Activated naive CD4-positive, alpha-beta T cell treated with anti-CD3 and anti-CD28 coated beads, Interleukin-2, amount 10 ng/mL, durations not matched to agents 7 days and 5 days (primary cell): ENCODE measurements around the gene GP9.
"Not testable (repeated sequence)": the region's sequence is repeated elsewhere in the genome, so short reads cannot be mapped to it uniquely, and the experiment has no call there.

Experiments used
- CTCF ChIA-PET: fragments of 350-600 bp; sonication (Branson Sonifier 250); formaldehyde crosslinking; loops from one replicate; lab custom pipeline; 2021; ENCODE audit warnings: antibody characterized with exemption; lab: Charles Lee
- DNase-seq: peaks from one replicate; pipeline ENCODE4 v3.0.0-alpha.2; 2020
- H3K27ac Mint-ChIP-seq: one replicate; pipeline ENCODE4 v1.8.0; 2021; ENCODE audit warnings: mild to moderate bottlenecking, moderate library complexity, mixed read lengths
- H3K27me3 Mint-ChIP-seq: one replicate; pipeline ENCODE4 v1.8.0; 2021; ENCODE audit warnings: mild to moderate bottlenecking, mixed read lengths
- H3K36me3 Mint-ChIP-seq: one replicate; pipeline ENCODE4 v1.8.0; 2021; ENCODE audit warnings: mixed read lengths
- H3K4me1 Mint-ChIP-seq: one replicate; pipeline ENCODE4 v1.8.0; 2021; ENCODE audit warnings: mixed read lengths
- H3K4me3 Mint-ChIP-seq: one replicate; pipeline ENCODE4 v1.8.0; 2021; ENCODE audit warnings: mild to moderate bottlenecking, moderate library complexity, mixed read lengths
- H3K9me3 Mint-ChIP-seq: one replicate; pipeline ENCODE4 v1.8.0; 2021; ENCODE audit warnings: mixed read lengths

Gene GP9

DNA sequence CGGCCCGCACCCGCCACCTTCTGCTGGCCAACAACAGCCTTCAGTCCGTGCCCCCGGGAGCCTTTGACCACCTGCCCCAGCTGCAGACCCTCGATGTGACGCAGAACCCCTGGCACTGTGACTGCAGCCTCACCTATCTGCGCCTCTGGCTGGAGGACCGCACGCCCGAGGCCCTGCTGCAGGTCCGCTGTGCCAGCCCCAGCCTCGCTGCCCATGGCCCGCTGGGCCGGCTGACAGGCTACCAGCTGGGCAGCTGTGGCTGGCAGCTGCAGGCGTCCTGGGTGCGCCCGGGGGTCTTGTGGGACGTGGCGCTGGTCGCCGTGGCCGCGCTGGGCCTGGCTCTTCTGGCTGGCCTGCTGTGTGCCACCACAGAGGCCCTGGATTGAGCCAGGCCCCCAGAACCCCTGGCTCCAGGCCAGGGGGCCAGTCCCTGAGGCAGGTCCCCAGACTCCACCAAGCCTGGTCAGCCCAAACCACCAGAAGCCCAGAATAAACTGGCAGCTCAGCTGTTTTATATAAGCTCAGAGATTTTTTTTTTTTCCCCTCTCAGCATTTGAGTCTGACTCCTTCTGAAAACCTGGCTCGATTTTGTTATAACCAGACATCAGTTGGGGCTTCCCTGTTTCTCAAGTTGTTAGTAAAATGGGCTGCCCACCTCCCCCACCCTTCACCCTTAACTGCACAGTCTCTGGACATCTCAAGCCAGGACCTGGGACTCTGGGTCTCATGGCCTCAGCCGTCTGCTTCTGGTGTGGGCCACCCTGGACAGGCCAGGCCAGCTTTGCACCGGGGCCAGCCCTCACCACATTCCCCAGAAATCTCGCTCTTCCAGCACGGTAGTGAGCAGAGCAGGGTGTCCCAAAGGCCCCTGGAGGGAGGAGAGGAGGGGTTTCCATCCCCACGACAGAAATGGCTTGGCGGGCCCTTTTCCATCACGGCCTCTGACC lies 1.6 kb downstream of the GP9 start:
- Mint-ChIP-seq H3K36me3 (no peaks in the 10 kb centered on the region), H3K4me3 (no peak overlapping the region), H3K4me1 (peaks cover 2% of the 10 kb centered on the region), H3K9me3 (no peaks in the 10 kb centered on the region), H3K27ac (no peak overlapping the region), H3K27me3 (peaks cover 19% of the 10 kb centered on the region)
- DNase-seq: no peak
- CTCF ChIA-PET: interaction anchor here (1.6 kb wide), 1 partner anchor 9 kb away, joined by 5 read pairs; no protein-coding TSS in a partner anchor

DNA sequence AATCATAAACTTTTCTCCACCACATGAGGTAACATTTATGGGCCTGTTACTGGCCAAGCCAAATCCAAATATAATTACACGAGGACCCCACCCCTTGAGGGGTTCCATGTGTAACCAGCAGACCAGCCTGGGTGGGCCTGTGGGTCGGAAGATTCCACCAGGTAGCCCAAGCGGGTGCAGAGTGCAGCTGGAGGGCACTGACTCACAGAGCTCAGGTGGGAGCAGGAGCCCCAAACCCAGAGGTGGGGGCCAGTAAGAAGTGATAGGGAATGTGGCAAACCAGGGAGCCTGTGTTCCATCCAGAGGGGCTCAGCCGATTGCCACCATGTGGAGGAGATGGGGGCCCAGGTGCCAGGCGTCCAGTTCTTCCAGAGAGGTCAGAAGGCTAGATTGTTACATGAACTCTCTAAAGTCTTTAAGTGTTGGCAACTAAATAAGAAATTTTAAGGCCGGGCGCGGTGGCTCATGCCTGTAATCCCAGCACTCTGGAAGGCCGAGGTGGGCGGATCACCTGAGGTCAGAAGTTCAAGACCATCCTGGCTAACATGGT lies 2.6 kb downstream of the GP9 start:
- Mint-ChIP-seq H3K36me3 (no peaks in the 10 kb centered on the region), H3K27ac (no peak overlapping the region), H3K4me3 (no peak overlapping the region), H3K4me1 (peaks cover 7% of the 10 kb centered on the region), H3K27me3 (peaks cover 14% of the 10 kb centered on the region), H3K9me3 (peaks cover 5% of the 10 kb centered on the region)
- DNase-seq: no peak
- CTCF ChIA-PET: interaction anchor here (1.6 kb wide), 1 partner anchor 10 kb away, joined by 5 read pairs; no protein-coding TSS in a partner anchor

DNA sequence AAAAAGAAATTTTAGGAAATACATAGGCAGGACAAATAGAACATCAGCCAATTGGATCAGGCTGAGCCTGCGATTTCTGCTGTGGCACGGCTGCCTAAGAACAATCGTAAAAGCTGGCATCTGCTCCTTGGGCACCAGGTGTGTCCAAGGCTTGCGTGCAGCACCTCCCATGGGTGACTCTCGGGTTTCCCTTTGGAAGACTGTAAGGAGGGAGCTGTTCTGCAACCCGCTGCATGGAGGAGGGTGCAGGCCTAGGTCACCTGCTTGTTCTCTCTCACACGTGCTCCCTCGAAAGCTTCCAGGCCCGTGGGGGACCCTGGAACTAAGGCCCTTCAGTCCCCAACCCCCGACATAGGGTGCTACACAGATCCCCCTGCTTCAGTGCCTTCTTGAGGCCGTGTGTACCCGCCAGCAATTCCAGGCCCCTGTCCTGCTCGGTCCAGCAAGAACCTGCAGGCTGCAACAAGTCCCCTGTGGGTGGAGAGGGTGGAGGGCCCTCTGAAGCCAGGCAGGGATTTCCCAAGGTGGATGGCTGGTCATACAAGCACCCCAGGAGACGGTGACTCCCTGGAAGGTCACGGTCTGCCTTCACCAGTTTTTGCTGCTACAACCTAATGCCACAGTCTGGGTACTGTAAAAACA lies 3.4 kb downstream of the GP9 start:
- H3K4me1 Mint-ChIP-seq: peaks cover 9% of the 10 kb centered on the region
- no peaks in the 10 kb centered on the region for H3K36me3 Mint-ChIP-seq
- H3K9me3 Mint-ChIP-seq: peaks cover 5% of the 10 kb centered on the region
- no peak overlapping the region for H3K27ac Mint-ChIP-seq
- H3K27me3 Mint-ChIP-seq: peaks cover 12% of the 10 kb centered on the region
- DNase-seq: no peak
- no peak overlapping the region for H3K4me3 Mint-ChIP-seq
- CTCF ChIA-PET: interaction anchor here (1.6 kb wide), 1 partner anchor 10 kb away, joined by 5 read pairs; no protein-coding TSS in a partner anchor

DNA sequence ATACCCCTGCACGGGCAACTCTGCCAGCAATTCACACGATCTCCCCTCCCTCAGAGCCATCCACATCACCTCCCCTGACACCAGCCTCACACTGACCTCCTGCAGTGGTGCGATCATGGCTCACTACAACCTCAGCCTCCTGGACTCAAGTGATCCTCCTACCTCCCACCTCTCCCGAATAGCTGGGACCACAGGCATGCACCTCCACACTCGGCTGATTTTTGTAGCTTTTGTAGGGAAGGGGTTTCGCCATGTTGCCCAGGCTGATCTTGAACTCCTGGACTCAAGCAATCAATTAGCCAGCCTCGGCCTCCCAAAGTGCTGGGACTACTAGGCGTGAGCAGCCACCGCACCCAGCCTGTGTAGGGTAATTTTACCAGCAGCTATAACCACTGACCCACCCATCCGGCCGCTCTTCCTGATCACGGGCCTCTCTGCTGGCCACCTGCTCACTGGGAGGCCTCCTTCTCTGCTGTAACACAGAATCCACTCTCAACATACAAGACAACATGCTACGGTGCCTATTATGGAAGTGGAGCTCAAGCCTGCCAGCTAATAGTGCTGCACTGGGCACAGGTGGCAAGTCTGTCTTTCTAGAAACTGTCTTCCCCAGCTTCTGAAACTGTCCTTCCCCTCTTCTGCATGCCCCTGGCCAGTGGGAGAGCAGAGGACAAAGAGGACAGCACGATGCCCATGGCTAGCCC lies 4.6 kb downstream of the GP9 start:
- CTCF ChIA-PET: interaction anchor here (0.5 to 1.7 kb wide), 4 partner anchors 9 to 95 kb away, joined by 3 to 7 read pairs (median 3); no protein-coding TSS in a partner anchor
- H3K27ac Mint-ChIP-seq: no peak overlapping the region
- H3K4me3 Mint-ChIP-seq: no peak overlapping the region
- DNase-seq: no peak
- peaks cover 17% of the 10 kb centered on the region for H3K4me1 Mint-ChIP-seq
- peaks cover 20% of the 10 kb centered on the region for H3K27me3 Mint-ChIP-seq
- no peaks in the 10 kb centered on the region for H3K36me3 Mint-ChIP-seq
- peaks cover 14% of the 10 kb centered on the region for H3K9me3 Mint-ChIP-seq

DNA sequence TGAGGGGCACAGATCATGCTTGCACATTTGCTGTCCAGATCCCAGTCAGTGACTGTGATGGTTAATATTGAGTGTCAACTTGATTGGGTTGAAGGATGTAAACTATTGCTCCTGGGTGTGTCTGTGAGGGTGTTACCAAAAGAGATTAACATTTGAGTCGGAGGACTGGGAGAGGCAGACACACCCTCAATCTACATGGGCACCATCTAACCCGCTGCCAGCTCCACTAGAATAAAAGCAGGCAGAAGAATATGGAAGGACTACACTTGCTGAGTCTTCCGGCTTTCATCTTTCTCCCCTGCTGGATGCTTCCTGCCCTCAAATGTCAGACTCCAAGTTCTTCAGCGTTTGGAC lies 5.1 kb downstream of the GP9 start:
- H3K9me3 Mint-ChIP-seq: peaks cover 14% of the 10 kb centered on the region
- DNase-seq: no peak

DNA sequence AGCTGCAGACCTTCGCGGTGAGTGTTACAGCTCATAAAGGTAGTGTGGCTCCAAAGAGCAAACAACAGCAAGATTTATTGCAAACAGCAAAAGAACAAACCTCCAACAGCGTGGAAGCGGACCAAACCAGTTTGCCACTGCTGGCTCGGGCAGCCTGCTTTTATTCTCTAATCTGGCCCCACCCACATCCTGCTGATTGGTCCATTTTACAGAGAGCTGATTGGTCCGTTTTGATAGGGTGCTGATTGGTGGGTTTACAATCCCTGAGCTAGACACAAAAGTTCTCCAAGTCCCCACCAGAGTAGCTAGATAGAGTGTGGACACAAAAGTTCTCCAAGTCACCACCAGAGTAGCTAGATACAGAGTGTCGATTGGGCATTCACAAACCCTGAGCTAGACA lies 7.1 kb downstream of the GP9 start:
- peaks cover 17% of the 10 kb centered on the region for H3K4me1 Mint-ChIP-seq
- DNase-seq: peak; percentile 41
- H3K27ac Mint-ChIP-seq: peak overlapping the region; percentile 28
- not testable (repeated sequence) for H3K36me3 Mint-ChIP-seq
- CTCF ChIA-PET: interaction anchor here (1.2 to 3.3 kb wide), 6 partner anchors 15 to 249 kb away, joined by 3 to 28 read pairs (median 6); partner anchors contain the start of gene RAB43
- H3K9me3 Mint-ChIP-seq: peaks cover 14% of the 10 kb centered on the region
- peaks cover 22% of the 10 kb centered on the region for H3K27me3 Mint-ChIP-seq
- peak overlapping the region; percentile 54 for H3K4me3 Mint-ChIP-seq

More for the DNA sequence above, 5.1 kb downstream of the GP9 start:
- Mint-ChIP-seq H3K27me3 (peaks cover 19% of the 10 kb centered on the region), H3K36me3 (no peaks in the 10 kb centered on the region), H3K4me1 (peaks cover 17% of the 10 kb centered on the region), H3K27ac (no peak overlapping the region), H3K4me3 (no peak overlapping the region)
- CTCF ChIA-PET: interaction anchor here (0.5 to 1.7 kb wide), 4 partner anchors 9 to 96 kb away, joined by 3 to 7 read pairs (median 3); no protein-coding TSS in a partner anchor

DNA sequence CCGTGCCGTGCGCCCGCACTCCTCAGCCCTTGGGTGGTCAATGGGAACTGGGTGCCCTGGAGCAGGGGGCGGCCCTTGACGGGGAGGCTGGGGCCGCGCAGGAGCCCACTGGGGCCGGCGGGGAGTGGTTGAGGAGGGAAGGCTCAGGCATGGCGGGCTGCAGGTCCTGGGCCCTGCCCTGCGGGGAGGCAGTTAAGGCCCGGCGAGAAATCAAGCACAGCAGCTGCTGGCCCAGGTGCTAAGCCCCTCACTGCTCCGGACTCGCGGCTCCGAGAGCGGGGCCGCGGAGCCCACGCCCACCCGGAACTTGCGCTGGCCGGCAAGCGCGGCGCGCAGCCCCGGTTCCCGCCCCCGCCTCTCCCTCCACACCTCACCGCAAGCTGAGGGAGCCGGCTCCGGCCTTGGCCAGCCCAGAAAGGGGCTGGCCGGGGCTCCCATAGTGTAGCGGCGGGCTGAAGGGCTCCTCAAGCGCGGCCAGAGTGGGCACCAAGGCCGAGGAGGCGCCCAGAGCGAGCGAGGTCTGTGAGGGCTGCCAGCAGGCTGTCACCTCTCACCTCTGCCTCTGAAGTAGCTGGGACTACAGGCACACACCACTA lies 7.8 kb downstream of the GP9 start:
- no peaks in the 10 kb centered on the region for H3K36me3 Mint-ChIP-seq
- peak overlapping the region; percentile 54 for H3K4me3 Mint-ChIP-seq
- no peak overlapping the region for H3K27ac Mint-ChIP-seq

DNA sequence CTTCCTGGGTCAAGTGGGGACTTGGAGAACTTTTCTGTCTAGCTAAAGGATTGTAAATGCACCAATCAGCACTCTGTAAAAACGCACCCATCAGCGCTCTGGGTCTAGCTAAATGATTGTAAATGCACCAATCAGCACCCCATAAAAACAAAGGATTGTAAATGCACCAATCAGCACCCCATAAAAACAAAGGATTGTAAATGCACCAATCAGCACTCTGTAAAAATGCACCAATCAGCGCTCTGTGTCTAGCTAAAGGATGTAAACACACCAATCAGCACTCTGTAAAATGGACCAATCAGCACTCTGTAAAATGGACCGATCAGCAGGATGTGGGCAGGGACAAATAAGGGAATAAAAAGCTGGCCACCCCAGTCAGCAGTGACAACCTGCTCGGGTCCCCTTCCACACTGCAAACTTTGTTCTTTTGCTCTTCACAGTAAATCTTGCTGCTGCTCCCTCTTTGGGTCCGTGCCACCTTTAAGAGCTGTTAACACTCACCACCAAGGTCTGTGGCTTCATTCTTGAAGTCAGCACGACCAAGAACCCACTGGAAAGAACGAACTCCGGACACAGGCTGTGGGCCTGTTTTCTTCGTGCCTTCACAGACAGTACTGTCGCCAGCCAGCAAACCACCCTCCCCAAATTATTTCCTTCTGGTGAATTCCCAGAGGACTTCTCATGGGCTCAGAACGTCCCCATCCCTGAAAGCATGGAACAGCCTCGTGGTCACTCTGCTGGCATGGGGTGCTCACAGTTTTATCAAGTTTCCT lies 8.9 kb downstream of the GP9 start:
- Mint-ChIP-seq H3K4me1 (peaks cover 17% of the 10 kb centered on the region), H3K27me3 (peaks cover 25% of the 10 kb centered on the region), H3K9me3 (peaks cover 14% of the 10 kb centered on the region)
- H3K27ac Mint-ChIP-seq, H3K4me3 Mint-ChIP-seq, H3K36me3 Mint-ChIP-seq, DNase-seq: not testable (repeated sequence)
- CTCF ChIA-PET: interaction anchor here (0.9 to 3.3 kb wide), 8 partner anchors 9 to 190 kb away, joined by 3 to 28 read pairs (median 5); partner anchors contain the start of genes ACAD9, GP9 and RAB43

More for the DNA sequence above, 7.8 kb downstream of the GP9 start:
- peaks cover 25% of the 10 kb centered on the region for H3K27me3 Mint-ChIP-seq
- peaks cover 17% of the 10 kb centered on the region for H3K4me1 Mint-ChIP-seq
- CTCF ChIA-PET: interaction anchor here (0.9 to 3.3 kb wide), 11 partner anchors 8 to 248 kb away, joined by 3 to 28 read pairs (median 4); partner anchors contain the start of genes ACAD9, GP9 and RAB43
- H3K9me3 Mint-ChIP-seq: peaks cover 14% of the 10 kb centered on the region
- peak; percentile 48 for DNase-seq

DNA sequence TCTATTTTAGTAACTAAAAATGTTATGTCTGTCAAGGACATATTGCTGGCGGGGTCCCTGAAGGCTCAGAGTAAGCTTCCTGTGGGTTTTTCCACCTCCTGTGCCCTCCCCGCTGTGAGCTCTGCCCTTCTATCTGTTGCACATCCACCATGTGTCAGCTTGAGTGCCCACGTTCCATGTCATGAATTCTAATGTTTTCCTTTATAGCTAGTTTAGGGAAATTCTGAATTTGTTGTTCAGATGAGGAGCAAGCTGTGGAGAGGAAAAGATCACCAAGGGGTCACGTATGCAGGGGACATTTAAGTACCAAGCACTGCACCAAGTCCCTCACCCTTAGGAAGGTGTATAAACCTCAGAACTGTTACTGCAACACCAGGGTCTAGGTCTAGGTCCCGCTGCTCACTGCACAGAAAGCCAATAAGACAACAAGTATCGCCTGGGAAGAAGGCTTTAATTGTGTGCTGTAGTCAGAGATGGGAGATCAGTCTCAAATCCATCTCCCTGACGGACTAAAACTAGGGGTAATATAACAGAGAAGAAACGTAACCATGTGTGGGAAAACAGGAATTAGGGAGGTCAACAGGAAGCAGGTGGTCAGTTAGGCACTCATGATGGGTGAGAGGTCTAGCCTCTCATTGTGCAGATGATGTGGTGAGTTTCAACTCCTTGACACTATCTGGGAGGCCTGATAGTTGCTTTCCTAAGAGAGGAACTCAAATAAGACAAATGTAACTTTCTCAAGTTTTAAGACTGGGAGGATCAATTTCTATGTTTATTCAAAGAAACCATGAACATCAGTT lies 9.7 kb downstream of the GP9 start:
- Mint-ChIP-seq H3K9me3 (peaks cover 14% of the 10 kb centered on the region), H3K4me3 (no peak overlapping the region), H3K27ac (no peak overlapping the region), H3K36me3 (no peaks in the 10 kb centered on the region), H3K4me1 (peaks cover 17% of the 10 kb centered on the region), H3K27me3 (peaks cover 28% of the 10 kb centered on the region)
- no peak for DNase-seq
- CTCF ChIA-PET: interaction anchor here (2.2 to 3.3 kb wide), 2 partner anchors 17 to 92 kb away, joined by 6 to 28 read pairs; no protein-coding TSS in a partner anchor

DNA sequence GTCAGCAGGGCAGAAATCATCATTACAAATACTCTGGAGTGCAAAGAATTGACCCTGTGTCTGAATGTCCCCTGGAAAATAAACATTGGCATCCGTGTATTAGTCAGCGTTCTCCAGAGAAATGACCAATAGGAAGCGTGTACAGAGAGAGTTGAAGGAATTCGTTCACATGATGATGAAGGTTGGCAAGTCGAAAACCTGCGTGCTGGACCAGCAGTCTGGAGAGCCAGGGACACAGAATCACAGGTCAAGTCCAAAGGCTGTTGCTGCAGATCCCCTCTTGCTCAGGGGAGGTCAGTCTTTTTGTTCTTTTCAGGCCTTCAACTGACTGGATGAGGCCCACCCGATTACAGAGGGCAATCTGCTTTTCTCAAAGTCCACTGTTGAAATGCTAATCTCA lies 16.6 kb downstream of the GP9 start:
- CTCF ChIA-PET: no interaction called here
- H3K9me3 Mint-ChIP-seq: no peaks in the 10 kb centered on the region
- no peak overlapping the region for H3K4me3 Mint-ChIP-seq
- H3K27me3 Mint-ChIP-seq: peaks cover 20% of the 10 kb centered on the region
- H3K4me1 Mint-ChIP-seq: peaks cover 6% of the 10 kb centered on the region
- no peak for DNase-seq
- no peak overlapping the region for H3K27ac Mint-ChIP-seq
- no peaks in the 10 kb centered on the region for H3K36me3 Mint-ChIP-seq

DNA sequence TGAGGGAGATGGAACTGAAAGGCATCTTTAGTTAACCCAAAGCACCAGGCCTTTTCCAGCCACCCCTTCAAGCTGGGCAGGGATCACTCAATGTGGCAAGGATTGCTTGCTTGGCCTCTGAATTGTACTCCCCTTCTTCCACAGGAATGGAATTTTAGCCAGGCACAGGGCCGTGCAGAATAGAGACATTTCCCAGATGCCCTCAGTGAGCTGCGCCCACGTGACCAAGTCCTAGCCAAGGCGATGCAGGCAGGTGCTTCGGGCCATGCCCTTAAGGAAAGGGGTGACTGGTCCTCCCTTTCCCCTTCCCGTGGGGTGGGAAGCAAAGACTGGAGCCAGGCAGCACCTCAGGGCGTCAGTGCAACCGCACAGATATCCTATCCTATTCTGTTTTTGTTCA lies 17.9 kb downstream of the GP9 start:
- CTCF ChIA-PET: interaction anchor here (0.7 kb wide), 1 partner anchor 225 kb away, joined by 3 read pairs; no protein-coding TSS in a partner anchor
- peaks cover 8% of the 10 kb centered on the region for H3K4me1 Mint-ChIP-seq
- peaks cover 15% of the 10 kb centered on the region for H3K27me3 Mint-ChIP-seq
- no peak overlapping the region for H3K4me3 Mint-ChIP-seq
- no peak overlapping the region for H3K27ac Mint-ChIP-seq
- H3K36me3 Mint-ChIP-seq: no peaks in the 10 kb centered on the region
- no peak for DNase-seq
- H3K9me3 Mint-ChIP-seq: no peaks in the 10 kb centered on the region

DNA sequence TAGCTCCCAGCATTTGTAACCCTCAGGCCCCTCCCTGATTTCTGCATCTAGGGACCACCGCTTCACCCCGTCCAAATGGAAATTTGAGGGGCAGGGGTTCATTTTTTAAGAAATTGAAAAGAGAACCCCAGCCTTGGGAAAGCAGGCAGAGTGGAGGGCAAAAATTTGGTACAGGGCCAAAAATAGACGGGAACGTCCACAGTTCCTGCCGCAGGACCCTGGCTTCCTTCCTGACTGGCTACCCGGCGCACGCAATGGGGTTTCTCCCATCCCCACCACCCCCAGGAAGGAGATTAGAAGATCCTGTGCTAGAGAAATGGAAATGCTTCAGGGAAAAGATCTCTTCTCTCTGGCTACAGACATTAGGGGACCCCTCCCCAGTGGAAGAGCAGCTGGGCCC lies 20.9 kb downstream of the GP9 start:
- CTCF ChIA-PET: no interaction called here
- Mint-ChIP-seq H3K9me3 (no peaks in the 10 kb centered on the region), H3K27ac (no peak overlapping the region), H3K36me3 (no peaks in the 10 kb centered on the region), H3K4me3 (no peak overlapping the region), H3K4me1 (peaks cover 8% of the 10 kb centered on the region), H3K27me3 (peaks cover 10% of the 10 kb centered on the region)
- DNase-seq: no peak
